ENCODE results near the gene SDC3.

- TF ChIP-seq CTCF (IDR thresholded peaks at IDR 0.05; ENCODE audit: control extremely low read depth in 1 of 3, insufficient read depth in 1 of 3, low read depth in 1 of 3, low read length in 3 of 3) (no peak), POLR2A (IDR thresholded peaks at IDR 0.05; ENCODE audit: control extremely low read depth in 1 of 2, low read depth in 2 of 2, low read length in 2 of 2) (no peak), EP300 (IDR thresholded peaks at IDR 0.05; ENCODE audit: borderline replicate concordance in 1 of 2, low read depth in 2 of 2, low read length in 2 of 2) (no peak), TAF7 (optimal IDR thresholded peaks at IDR 0.05; ENCODE audit: borderline replicate concordance, low read depth, low read length) (no peak), TAF1 (IDR thresholded peaks at IDR 0.05; ENCODE audit: low read depth, low read length) (no peak), SIN3A (conservative IDR thresholded peaks at IDR 0.05 in 1 of 2, IDR thresholded peaks at IDR 0.05 in 1 of 2; ENCODE audit: low read depth in 1 of 2, low read length in 2 of 2) (no peak), CHD1 (IDR thresholded peaks at IDR 0.05; ENCODE audit: low read depth, low read length) (no peak), BRCA1 (IDR thresholded peaks at IDR 0.05; ENCODE audit: low read depth, low read length) (no peak), CBX5 (IDR thresholded peaks at IDR 0.05; ENCODE audit: low read depth, low read length) (no peak), SIX5 (IDR thresholded peaks at IDR 0.05; ENCODE audit: low read depth, low read length) (no peak), GABPA (IDR thresholded peaks at IDR 0.05; ENCODE audit: borderline replicate concordance, insufficient read depth, low read length) (no peak)
Observed at GRCh38 chr1:30892671-30893073, 15.9 kb downstream of the SDC3 start.
